Raji (cell line): Measurements from ENCODE around the gene UNC79.

Source experiments
- POLR2A ChIP-seq: IDR thresholded peaks from 2 replicates; pipeline ENCODE4 v1.6.1; 2011; ENCODE audit warnings: low read depth, low read length, control low read depth; ENCODE audit not compliant: insufficient read depth

UNC79 gene

DNA sequence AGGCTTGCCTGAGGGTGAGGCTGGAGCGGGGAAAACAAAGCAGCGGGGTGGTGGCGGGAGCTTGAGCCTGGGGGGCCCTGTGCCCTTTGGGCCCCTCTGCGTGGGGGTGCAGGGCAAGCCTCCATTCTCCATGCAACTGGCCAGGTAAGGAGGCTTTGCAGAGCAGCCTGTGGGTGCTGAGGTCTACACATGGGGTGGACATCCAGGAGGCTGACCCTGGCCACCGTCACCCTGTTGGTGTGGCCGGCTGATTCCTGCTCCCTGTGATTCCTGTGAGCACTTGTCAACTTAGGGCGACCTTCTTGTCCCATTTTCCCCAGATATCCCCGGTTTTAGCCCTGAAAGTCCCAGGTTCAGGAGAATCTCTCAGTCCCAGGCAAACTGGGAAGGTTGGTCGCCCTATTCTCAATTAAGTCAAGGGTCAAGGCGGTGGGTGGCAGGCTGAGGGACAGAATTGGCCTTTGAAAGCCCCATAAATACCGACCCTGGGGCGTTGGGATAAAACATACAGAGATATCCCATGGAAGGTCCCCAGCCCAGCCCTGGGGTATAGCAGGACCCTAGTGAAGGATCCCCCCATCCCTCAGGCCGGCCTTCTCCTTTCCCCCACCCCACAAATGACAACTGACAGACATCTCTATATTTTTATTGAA, 287.1 kb downstream of the UNC79 start:
- no peak for TF ChIP-seq POLR2A

DNA sequence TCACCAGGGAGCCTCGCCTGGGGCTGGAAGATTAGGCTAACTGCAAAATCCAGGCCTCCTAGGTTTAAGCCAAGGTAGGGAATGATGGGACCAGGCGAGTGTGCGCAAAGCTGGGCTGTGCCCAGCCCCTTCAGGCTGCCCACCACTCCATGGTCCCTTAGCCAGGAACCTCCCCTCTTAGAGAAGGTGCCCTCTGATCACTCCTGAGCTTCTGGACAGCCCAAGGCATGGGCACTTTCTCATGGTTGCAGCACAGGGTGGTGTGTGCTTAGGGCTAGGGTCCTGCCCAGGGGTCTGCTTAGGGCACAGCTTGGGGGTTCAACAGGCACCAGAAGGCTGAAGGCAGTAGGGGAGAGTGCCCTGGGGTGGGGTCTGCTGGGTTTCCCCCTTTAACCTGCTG, 288.5 kb downstream of the UNC79 start:
- no peak for TF ChIP-seq POLR2A

DNA sequence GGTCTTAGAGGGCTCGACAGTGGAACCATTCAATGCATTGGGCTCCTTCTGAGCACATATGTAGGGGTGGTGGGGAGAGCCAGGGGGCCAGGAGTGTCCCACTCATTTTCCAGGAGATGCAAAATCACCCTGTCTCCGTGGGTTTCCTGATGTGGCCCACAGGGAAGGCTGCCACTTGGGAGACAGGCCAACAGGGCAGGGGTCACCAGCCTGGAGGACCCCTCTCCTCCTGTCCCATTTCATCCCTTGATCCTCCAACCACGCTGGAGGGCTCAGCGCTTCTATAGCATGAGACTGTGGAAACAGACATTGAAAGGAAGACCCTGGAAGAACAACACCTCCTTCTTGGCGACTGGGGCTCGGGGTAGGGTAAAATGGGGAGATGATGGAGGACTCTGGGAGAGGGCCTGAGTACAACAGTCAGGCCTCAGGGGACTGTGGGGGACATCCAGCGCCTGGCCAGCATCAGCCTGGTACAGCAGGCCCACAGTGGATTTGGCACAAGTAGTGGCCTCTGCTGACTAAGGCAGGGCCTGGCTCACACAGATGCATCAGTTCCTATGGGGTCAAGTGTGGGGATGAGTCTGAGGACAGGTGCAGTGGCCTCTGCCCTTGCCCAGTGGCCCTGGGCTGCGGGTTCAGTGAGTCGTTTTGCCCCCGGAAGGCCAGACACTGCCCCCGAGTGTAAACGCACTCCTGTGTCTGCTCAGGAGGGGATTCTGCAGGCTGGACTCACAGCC, 289.5 kb downstream of the UNC79 start:
- no peak for TF ChIP-seq POLR2A

DNA sequence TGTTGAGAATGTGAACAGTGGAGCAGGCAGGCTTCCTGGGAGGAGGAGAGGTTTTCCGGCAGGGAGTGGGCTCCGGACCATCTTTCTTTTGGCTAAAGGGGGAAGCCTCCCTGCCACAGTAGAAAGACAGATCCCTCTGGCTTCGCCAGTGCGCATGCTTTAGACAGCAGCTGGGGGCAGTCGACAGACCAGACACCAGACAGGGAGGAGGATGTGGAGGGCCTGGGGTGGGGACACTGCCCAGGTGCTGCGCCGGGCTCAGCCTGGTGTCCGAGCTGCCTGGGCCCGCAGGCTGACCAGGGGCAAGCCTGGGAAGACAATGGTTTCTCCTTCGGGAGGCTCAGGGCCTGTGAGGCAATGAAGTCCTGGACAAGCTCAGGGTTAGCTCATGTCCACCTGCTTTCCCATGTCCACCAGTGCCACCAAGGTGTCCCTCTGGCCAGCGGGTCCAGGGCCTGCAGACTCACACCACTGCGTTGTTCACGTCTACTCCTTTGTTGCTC, 290.3 kb downstream of the UNC79 start:
- TF ChIP-seq POLR2A = no peak

DNA sequence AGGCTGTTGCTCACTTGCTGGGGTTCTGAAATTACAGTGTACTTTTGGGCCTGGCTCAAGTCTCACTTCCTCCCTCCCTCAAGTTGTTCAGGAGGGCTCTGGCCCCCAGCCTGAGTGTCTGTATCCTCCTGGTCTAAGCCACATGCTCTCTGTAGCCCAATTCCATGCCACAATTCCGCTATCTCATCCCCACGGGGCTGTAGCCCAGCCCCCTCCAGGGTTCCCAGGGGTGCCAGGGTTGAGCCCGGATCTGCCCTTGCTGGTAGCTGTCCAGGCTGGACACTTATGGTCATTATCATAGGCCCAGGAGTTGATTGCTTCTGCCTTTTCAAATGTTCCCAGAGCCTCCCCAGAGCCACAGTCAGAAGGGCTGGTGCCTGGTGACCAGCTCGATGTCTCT, 292.3 kb downstream of the UNC79 start:
- no peak for TF ChIP-seq POLR2A

DNA sequence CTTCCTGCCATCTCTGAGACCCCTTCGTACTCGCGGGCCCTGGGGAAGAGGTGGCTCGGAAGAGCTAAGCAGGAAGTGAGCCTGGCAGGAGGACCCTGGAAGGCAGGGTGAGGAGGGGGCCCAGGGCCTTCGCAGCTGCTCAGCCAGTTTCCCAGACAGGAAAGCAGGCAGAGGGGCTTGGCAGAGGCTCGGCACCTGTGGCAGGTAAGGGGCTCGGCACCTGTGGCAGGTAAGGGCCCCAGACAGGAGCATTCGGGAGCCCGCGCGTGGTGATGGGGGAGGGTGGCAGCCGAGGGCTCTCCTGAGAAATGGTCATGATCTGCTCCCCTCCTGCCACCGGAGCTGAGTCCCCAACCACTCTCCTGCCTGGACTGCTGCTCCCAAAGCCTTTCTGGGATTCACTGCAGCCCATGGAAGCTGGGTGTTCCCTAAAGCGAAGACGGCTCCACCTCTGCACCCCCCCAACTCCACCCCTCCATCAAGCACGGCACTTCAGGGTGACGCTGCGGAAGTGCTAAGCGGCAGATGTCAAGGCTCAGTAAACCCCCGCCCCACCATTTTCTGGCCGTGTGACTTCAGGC, 294.4 kb downstream of the UNC79 start:
- TF ChIP-seq POLR2A = no peak

DNA sequence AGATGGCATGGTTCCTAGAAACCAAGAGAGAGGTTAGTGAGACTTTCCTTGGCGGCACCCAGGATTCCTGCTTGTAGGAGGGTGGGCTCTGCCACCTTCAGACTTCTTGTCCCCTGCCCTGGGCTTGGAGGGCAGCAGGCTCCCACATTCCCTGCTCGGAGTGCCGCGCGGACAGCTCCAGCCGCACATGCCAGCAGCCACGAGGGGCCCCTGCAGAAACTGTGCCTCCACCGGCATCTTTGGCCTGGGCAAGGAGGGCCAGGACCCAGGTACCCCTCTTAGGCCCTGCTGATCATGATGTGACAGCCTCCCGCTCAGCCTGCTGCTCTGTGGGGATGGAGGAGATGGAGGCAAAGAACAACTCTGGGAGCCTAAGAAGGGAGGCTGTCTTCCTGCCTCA, 295.3 kb downstream of the UNC79 start:
- no peak for TF ChIP-seq POLR2A

DNA sequence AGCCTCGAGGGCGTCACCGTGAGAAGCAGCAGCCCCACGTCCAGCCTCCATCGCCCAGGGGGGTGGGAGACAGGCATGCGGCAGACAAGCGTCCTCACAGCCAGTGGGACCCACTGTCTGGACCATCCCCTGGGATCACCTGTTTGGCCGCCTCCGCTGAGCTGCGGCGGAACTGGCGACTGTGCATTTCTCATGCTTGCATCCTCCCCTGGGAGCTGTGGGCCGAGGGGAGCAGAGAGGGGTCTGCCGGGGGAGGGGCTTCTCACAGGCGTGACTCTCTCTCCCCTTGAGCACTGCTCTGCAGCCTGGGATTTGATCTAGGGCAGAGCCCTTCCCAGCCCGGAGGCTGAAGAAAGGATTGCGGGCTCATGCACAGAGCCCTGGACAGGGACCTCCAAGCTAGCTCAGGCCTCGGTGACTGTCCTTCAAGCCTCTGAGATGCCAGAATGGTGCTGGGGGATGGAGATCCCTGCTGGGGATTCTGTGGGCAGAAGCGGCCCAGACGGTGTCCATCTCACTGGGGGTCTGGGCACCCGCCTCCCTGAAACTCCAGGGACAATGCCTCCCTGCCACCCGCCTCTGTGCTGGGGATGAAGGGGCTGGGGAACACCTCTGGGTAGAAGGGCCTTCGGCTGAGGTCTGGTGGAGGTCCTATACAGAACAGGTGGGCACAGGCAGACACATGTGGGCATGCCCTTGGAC, 296.5 kb downstream of the UNC79 start:
- TF ChIP-seq POLR2A = no peak

DNA sequence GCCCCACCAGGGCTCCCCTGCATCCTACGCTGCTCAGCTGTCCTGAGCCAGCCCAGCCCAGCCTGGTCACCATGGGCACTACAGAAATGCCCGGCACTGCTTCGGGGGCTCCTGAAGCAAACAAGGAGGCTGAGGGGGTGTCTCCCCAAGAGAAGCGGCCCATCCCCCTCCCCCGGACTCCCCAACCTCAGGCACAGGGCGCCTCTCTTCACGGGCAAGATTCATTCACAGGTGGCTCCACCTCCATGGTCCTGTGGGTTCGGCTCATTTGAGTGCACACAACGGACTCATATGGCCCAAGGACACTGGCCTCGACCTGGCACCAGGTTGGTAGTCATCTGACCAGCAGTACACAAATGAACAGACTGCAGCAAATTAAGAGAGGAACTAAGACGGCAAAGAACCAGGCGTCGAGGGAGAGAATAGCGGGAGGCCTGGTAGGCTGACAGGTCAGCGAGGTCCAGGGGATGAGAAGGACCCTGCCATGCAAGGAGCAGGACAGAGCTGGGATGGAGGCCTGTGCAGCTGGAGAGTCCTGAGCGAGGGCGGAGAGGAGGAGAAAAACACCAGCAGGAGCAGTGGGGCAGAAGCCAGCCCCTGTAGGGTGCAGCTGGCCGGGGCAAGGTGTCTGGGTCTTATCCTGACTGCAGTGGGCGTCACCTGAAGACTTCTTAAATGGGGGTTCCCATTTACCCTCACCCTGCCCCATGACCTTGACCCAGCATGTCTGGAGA, 297.3 kb downstream of the UNC79 start:
- TF ChIP-seq POLR2A = no peak

DNA sequence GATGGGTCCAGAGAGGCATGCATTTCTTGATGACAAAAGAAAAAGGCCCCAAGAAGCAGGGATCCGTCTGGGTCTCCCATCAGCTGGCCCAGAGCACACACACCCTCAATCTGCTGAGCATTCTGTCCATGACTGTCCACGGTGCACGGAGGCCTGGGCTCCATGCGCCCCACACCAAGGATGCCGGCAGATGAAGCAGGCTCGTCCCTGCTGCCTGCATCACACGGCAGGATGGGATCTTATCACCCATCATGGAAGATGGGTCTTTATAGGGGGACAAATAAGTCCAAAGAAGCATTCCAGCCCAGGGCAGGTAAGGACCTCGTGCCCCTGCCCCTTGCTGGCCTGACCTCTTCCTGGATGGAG, 297.9 kb downstream of the UNC79 start:
- no peak for TF ChIP-seq POLR2A

DNA sequence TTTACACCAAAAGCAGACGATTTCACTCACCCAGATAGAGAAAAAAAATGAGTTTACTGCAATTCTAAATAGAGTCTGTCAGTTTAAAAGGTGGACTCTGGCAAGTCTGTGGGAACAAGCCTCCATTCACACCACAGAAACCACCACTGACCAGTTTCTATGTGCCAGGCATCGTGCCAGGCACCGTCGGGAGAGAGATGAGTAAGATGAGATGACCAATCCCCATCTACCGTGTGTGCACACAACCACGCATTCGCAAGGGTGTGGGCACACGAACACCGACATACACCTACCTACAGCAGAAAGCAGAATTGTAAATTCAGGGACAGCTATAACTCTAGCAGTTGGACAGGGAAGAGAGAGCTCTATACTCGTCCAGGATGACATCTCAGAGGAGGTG, 299.3 kb downstream of the UNC79 start:
- no peak for TF ChIP-seq POLR2A

DNA sequence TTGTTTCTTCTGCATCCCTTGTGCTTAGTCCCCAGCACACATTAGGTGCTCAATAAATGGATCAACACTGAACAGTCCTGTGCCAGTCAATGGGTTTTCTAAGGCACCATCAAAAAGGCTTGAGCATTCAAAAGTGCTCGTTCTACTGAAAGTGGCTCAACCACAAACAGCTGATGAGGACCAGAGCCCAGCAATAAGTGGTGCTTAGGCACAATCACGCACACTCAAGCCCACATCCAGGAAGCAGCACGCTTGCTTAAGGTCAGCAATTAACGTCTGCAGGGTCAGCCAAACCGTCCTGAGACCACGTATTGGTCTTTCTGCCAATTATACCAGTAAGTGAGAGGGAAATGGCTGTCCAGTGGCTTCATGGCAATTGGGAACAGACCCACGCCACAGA, 301.0 kb downstream of the UNC79 start:
- no peak for TF ChIP-seq POLR2A

DNA sequence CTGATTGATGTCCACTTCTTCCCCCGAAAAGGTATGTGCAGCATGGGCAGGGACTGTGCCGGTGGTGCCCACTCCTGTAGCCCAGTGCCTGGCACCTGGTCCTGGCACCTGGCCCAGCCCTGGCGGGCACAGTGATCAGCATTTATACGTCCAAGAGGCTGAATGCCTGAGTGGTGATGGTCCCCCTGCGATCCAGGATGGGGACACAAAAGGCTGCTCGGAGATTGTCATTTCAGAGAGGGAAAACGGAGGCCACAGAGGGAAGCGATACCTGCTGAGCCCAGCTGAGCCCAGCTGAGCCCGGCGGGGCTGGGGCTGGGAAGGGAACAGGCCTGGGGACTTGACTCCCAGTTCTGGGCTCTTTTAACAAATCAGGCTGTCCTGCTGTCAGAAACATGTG, 301.8 kb downstream of the UNC79 start:
- no peak for TF ChIP-seq POLR2A

DNA sequence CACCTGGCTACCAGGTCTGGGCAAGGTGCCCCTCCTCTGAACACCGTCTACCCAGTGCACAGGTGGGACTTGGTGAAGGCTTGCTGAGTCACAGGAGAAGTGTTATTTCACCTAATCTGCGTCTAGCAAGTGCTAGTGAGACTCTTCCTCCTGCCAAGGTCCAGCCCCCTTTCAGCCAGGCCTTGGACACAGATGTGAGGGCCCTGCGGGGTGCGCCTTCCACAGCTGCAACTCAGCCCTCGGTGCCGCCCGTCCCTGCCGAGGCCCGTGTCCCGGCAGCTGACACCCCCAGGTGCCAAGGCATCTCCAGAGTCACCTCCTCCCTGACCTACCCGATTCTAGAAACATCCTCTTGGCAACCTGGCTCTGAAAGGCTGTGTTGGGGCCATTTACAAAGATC, 302.5 kb downstream of the UNC79 start:
- TF ChIP-seq POLR2A = no peak

DNA sequence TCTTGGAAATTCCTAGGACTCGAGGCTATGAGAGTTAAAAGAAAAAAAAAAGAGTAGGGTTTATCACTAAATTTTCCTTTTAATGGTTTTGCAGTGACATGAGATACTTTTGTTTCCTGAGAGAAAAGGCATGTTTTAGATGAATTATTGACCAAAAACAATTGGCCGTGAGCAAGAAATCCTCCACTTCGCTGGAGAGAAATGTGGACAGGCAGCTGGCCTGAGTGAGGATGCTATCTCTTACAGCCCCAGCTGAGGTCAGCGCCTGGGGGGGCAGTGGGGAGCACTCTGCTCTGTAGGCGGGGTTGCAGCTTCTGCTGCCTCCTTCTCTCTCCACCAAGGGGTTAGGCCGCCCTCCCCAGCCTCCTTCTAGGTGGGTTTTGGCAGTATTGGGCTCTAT, 302.9 kb downstream of the UNC79 start:
- no peak for TF ChIP-seq POLR2A

DNA sequence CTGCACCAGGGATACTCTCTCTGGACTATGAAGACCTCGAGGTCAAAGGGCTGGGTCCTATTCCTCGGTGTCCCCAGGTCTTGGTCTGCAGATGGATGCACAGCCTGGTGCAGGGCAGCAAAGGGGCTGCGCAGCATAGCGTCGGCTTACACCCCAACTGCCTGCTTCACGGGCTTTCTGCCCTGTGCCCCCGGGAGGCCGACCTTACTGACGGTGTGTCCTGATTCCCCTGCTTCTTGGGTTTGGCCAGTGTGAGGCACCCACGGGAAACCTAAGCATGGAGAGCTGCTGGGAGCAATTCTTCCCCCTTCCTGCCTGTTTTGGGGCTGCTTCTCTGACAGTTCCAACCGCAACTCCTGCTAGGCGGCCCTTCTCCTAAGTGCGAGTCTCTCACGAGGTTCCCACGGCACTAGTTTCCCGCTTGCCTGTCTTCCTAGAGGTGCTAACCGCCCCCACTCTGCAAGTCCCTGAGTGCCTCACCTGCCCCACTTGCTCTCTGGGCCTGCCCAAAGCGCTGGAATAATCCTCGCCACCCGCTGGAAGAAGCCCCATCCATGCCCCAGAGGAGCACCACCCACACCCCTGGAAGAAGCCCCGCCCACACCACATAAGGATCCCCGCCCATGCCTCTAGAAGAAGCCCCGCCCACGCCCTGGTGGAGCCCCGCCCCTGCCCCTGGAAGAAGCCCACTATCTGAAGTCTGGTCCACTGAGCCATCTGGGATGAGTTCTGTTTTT, 303.5 kb downstream of the UNC79 start:
- no peak for TF ChIP-seq POLR2A
